HepG2 (cell line): ENCODE data around the gene STX5. TPM values are rescaled to one million over a fixed set of nuclear protein-coding genes. Genes with fewer than 3 reads are reported as not detected.

Source experiments
- ATAD3A ChIP-seq: sonication (generic); formaldehyde crosslinking; IDR thresholded peaks from 2 replicates; pipeline ENCODE4 v1.4.0; 2020; ENCODE audit warnings: missing genetic modification reagents
- KAT7 ChIP-seq: IDR thresholded peaks from 2 replicates; pipeline ENCODE4 v1.6.1; 2018; ENCODE audit warnings: borderline replicate concordance, missing compliant biosample characterization
- KDM2A ChIP-seq: sonication (generic); formaldehyde crosslinking; IDR thresholded peaks from 2 replicates; pipeline ENCODE4 v1.4.0; 2020; ENCODE audit warnings: low read depth, missing genetic modification reagents, borderline replicate concordance
- MLLT10 ChIP-seq: sonication (generic); formaldehyde crosslinking; IDR thresholded peaks from 2 replicates; pipeline ENCODE4 v1.4.0; 2020; ENCODE audit warnings: missing genetic modification reagents
- MYC ChIP-seq: sonication (generic); formaldehyde crosslinking; IDR thresholded peaks from 2 replicates; pipeline ENCODE4 v1.9.0; 2021; ENCODE audit warnings: missing genetic modification reagents, borderline replicate concordance
- NFE2L1 ChIP-seq: sonication (generic); formaldehyde crosslinking; IDR thresholded peaks from 2 replicates; pipeline ENCODE4 v1.4.0; 2020; ENCODE audit warnings: missing genetic modification reagents, mild to moderate bottlenecking, borderline replicate concordance
- NR1H2 ChIP-seq: sonication (generic); formaldehyde crosslinking; IDR thresholded peaks from 2 replicates; pipeline ENCODE4 v1.8.1; 2022; ENCODE audit warnings: low read depth, missing genetic modification reagents, borderline replicate concordance
- RORA ChIP-seq: sonication (generic); formaldehyde crosslinking; IDR thresholded peaks from 2 replicates; pipeline ENCODE4 v1.5.0; 2020; ENCODE audit warnings: mild to moderate bottlenecking, missing genetic modification reagents, moderate library complexity
- SALL1 ChIP-seq: sonication (generic); formaldehyde crosslinking; IDR thresholded peaks from 2 replicates; pipeline ENCODE4 v1.8.0; 2022; ENCODE audit warnings: mild to moderate bottlenecking, missing genetic modification reagents
- SRF ChIP-seq: IDR thresholded peaks from 2 replicates; pipeline ENCODE4 v1.6.1; 2011; ENCODE audit warnings: mild to moderate bottlenecking, low read depth, low read length, moderate library complexity
- ZBTB44 ChIP-seq: sonication (generic); formaldehyde crosslinking; IDR thresholded peaks from 2 replicates; pipeline ENCODE4 v1.4.0; 2020; ENCODE audit warnings: missing genetic modification reagents
- ZNF224 ChIP-seq: sonication (generic); formaldehyde crosslinking; IDR thresholded peaks from 2 replicates; pipeline ENCODE4 v1.5.0; 2020; ENCODE audit warnings: mild to moderate bottlenecking, missing genetic modification reagents
- ZNF251 ChIP-seq: sonication (generic); formaldehyde crosslinking; IDR thresholded peaks from 2 replicates; pipeline ENCODE4 v1.9.0; 2021; ENCODE audit warnings: mild to moderate bottlenecking, missing genetic modification reagents
- ZNF441 ChIP-seq: sonication (generic); formaldehyde crosslinking; IDR thresholded peaks from 2 replicates; pipeline ENCODE4 v1.7.0; 2021; ENCODE audit warnings: missing genetic modification reagents, borderline replicate concordance
- ZNF660 ChIP-seq: sonication (generic); formaldehyde crosslinking; IDR thresholded peaks from 2 replicates; pipeline ENCODE4 v1.5.1; 2020; ENCODE audit warnings: mild to moderate bottlenecking, low read depth, missing genetic modification reagents, borderline replicate concordance
- ZNF674 ChIP-seq: sonication (generic); formaldehyde crosslinking; IDR thresholded peaks from 2 replicates; pipeline ENCODE4 v1.5.0; 2020; ENCODE audit warnings: low read depth, mild to moderate bottlenecking, missing genetic modification reagents
- ZNF75D ChIP-seq: sonication (generic); formaldehyde crosslinking; IDR thresholded peaks from 2 replicates; pipeline ENCODE4 v1.8.1; 2023; ENCODE audit warnings: missing genetic modification reagents, mild to moderate bottlenecking, borderline replicate concordance
- polyA plus RNA-seq, 8 experiments: library from polyadenylated mRNA; depleted of rRNA in 3 of 8; stranded (reverse) in 7 of 8; unstranded in 1 of 8; fragments of >200 nt; fragmentation: Illumina TruSeq in 4 of 8; extraction: Trizol in 4 of 8; gene quantifications; 2 replicates each; pipeline versions ENCODE4 v1.2.1 to v1.2.3, GENCODE V29; 2011 to 2016; ENCODE audit warnings: low read depth in 4 of 8, missing spikeins in 1 of 8, mixed read lengths in 1 of 8; ENCODE audit not compliant: insufficient read depth in 1 of 8
- total RNA-seq, 5 experiments: library from RNA; depleted of rRNA; stranded (reverse); fragments of >200 nt; fragmentation: Illumina TruSeq; extraction: Trizol; gene quantifications; 2 replicates each; pipeline ENCODE4 v1.2.3, GENCODE V29; 2016; ENCODE audit warnings: low read depth in 1 of 5
- TF ChIP-seq, protein P1 (sequence below): IDR thresholded peaks from 2 replicates; pipeline ENCODE4 v1.4.0; 2020; ENCODE audit warnings: mild to moderate bottlenecking, missing genetic modification reagents
- TF ChIP-seq, protein P2 (sequence below): sonication (generic); formaldehyde crosslinking; IDR thresholded peaks from 2 replicates; pipeline ENCODE4 v1.5.1; 2020; ENCODE audit warnings: mild to moderate bottlenecking, missing genetic modification reagents
- TF ChIP-seq, protein P3 (sequence below): sonication (generic); formaldehyde crosslinking; IDR thresholded peaks from 2 replicates; pipeline ENCODE4 v1.9.0; 2022; ENCODE audit warnings: missing genetic modification reagents, mild to moderate bottlenecking, borderline replicate concordance

Gene STX5
- total and polyA plus RNA-seq, 2 of the 13 experiments (the other 11 are each of a cell fraction or from before 2014, with no cell fraction given), result 26.9 to 30.0 TPM

GRCh38 chr11:62846177-62846576, 14.3 kb upstream of the STX5 start (continued):
- TF ChIP-seq, protein P1, sequence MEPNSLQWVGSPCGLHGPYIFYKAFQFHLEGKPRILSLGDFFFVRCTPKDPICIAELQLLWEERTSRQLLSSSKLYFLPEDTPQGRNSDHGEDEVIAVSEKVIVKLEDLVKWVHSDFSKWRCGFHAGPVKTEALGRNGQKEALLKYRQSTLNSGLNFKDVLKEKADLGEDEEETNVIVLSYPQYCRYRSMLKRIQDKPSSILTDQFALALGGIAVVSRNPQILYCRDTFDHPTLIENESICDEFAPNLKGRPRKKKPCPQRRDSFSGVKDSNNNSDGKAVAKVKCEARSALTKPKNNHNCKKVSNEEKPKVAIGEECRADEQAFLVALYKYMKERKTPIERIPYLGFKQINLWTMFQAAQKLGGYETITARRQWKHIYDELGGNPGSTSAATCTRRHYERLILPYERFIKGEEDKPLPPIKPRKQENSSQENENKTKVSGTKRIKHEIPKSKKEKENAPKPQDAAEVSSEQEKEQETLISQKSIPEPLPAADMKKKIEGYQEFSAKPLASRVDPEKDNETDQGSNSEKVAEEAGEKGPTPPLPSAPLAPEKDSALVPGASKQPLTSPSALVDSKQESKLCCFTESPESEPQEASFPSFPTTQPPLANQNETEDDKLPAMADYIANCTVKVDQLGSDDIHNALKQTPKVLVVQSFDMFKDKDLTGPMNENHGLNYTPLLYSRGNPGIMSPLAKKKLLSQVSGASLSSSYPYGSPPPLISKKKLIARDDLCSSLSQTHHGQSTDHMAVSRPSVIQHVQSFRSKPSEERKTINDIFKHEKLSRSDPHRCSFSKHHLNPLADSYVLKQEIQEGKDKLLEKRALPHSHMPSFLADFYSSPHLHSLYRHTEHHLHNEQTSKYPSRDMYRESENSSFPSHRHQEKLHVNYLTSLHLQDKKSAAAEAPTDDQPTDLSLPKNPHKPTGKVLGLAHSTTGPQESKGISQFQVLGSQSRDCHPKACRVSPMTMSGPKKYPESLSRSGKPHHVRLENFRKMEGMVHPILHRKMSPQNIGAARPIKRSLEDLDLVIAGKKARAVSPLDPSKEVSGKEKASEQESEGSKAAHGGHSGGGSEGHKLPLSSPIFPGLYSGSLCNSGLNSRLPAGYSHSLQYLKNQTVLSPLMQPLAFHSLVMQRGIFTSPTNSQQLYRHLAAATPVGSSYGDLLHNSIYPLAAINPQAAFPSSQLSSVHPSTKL (CRISPR knock-in tag), result peak; percentile 32; the same call in 1 of the 2 replicates
- TF ChIP-seq NFE2L1 (CRISPR knock-in tag) (no peak), ZNF251 (CRISPR knock-in tag) (no peak), ZBTB44 (CRISPR knock-in tag) (no peak), MLLT10 (CRISPR knock-in tag) (no peak), ZNF660 (CRISPR knock-in tag) (no peak), ZNF674 (CRISPR knock-in tag) (no peak), KDM2A (CRISPR knock-in tag) (no peak), ZNF224 (no peak), ZNF441 (CRISPR knock-in tag) (no peak), ATAD3A (CRISPR knock-in tag) (no peak), KAT7 (CRISPR knock-in tag) (no peak), SRF (no peak), RORA (CRISPR knock-in tag) (no peak), ZNF75D (CRISPR knock-in tag) (no peak), NR1H2 (no peak), SALL1 (CRISPR knock-in tag) (no peak), MYC (CRISPR knock-in tag) (no peak)
- TF ChIP-seq, protein P2, sequence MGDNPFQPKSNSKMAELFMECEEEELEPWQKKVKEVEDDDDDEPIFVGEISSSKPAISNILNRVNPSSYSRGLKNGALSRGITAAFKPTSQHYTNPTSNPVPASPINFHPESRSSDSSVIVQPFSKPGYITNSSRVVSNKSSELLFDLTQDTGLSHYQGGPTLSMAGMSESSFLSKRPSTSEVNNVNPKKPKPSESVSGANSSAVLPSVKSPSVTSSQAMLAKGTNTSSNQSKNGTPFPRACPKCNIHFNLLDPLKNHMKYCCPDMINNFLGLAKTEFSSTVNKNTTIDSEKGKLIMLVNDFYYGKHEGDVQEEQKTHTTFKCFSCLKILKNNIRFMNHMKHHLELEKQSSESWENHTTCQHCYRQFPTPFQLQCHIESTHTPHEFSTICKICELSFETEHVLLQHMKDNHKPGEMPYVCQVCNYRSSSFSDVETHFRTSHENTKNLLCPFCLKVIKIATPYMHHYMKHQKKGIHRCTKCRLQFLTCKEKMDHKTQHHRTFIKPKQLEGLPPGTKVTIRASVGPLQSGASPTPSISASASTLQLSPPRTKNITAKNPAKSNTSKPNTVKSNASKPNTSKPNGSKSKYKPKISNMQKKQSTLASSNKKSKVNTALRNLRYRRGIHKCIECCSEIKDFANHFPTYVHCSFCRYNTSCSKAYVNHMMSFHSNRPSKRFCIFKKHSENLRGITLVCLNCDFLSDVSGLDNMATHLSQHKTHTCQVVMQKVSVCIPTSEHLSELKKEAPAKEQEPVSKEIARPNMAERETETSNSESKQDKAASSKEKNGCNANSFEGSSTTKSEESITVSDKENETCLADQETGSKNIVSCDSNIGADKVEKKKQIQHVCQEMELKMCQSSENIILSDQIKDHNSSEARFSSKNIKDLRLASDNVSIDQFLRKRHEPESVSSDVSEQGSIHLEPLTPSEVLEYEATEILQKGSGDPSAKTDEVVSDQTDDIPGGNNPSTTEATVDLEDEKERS (CRISPR knock-in tag), result no peak
- TF ChIP-seq, protein P3, sequence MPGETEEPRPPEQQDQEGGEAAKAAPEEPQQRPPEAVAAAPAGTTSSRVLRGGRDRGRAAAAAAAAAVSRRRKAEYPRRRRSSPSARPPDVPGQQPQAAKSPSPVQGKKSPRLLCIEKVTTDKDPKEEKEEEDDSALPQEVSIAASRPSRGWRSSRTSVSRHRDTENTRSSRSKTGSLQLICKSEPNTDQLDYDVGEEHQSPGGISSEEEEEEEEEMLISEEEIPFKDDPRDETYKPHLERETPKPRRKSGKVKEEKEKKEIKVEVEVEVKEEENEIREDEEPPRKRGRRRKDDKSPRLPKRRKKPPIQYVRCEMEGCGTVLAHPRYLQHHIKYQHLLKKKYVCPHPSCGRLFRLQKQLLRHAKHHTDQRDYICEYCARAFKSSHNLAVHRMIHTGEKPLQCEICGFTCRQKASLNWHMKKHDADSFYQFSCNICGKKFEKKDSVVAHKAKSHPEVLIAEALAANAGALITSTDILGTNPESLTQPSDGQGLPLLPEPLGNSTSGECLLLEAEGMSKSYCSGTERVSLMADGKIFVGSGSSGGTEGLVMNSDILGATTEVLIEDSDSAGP, result no peak
